Type B pancreatic cell (in vitro differentiated cells): Measurements from ENCODE around the gene SSRP1. TPM values are rescaled to one million over a fixed set of nuclear protein-coding genes. Genes with fewer than 3 reads are reported as not detected.

Experiments used
- DNase-seq: peaks from one replicate; pipeline ENCODE4 v3.0.0; 2021; ENCODE audit warnings: mixed read lengths; ENCODE audit not compliant: unreplicated experiment; ENCODE audit errors: extremely low spot score
- H3K27ac Mint-ChIP-seq: 2 replicates; pipeline ENCODE4 v1.8.0; 2021; ENCODE audit warnings: mild to moderate bottlenecking, mixed read lengths
- H3K27me3 Mint-ChIP-seq: 2 replicates; pipeline ENCODE4 v1.8.0; 2021; ENCODE audit warnings: mixed read lengths
- H3K36me3 Mint-ChIP-seq: 2 replicates; pipeline ENCODE4 v1.8.0; 2021; ENCODE audit warnings: mixed read lengths
- H3K4me1 Mint-ChIP-seq: one replicate; pipeline ENCODE4 v1.8.0; 2021; ENCODE audit warnings: mixed read lengths; ENCODE audit not compliant: unreplicated experiment
- H3K4me3 Mint-ChIP-seq: 2 replicates; pipeline ENCODE4 v1.8.0; 2021; ENCODE audit warnings: mild to moderate bottlenecking, mixed read lengths
- H3K9me3 Mint-ChIP-seq: 2 replicates; pipeline ENCODE4 v1.8.0; 2021; ENCODE audit warnings: mixed read lengths
- total RNA-seq: library from RNA; stranded (reverse); gene quantifications from 2 replicates; pipeline ENCODE4 v1.2.1, GENCODE V29; 2021; ENCODE audit warnings: low replicate concordance
- TF ChIP-seq, protein P1 (sequence below): fragments of 200-600 bp; sonication (generic); conservative IDR thresholded peaks from 2 replicates; pipeline ENCODE4 v1.5.0; 2021; ENCODE audit warnings: antibody characterized with exemption, mild to moderate bottlenecking

Gene SSRP1
- total RNA-seq, 1 donor from 2014 or later, result 164 TPM

DNA sequence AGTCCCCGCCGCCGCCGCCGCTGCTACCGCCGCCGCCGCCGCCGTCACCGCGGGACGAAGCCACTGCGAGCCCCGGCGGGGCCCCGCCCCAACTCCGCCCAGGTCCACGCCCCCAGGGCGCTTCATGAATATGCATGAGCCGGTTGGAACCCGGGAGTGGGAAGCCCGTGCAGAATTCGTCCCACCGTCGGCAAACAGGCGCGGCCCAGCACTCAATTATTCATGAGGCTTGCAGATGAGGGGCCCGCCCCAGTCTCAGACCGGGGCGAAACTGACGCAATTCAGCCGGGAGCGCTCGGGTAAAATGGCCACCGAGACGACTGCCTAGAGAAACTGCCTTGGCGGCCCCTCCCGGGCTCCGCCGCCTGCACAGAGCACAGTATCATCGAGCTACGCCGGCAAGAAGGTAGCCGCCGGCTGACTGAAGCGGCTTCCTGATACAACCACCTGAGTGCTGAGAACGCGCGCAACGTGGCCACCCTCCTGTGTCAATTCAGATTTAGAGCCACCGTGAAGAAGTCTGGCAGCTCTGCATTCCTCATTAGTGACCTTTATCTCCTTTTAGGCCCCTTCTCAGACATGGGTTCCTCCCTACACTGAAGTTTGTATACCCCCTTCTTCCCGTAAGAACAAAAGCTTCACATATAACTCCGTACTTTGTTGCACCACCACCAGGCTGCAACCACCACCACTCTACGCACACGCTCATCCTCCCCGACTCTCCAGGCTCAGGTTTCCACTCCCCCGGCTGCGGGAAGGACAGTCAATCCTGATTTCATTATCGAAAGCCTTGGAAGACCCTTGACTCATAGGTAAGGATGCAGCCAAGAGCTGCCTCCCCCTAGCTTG lies 10.6 kb downstream of the SSRP1 start, which contains the start of gene TNKS1BP1:
TSS of gene TNKS1BP1 (minus strand) at position 67 of the 849 bp plus-strand sequence. CDS start 3,067 bp downstream, outside the sequence.
- H3K4me3 Mint-ChIP-seq, result peak within 1 kb of the TSS; percentile 95
- H3K36me3 Mint-ChIP-seq, result peaks cover 33% of the 10 kb centered on the region
- peak within 1 kb of the TSS; percentile 99 for H3K27ac Mint-ChIP-seq
- H3K27me3 Mint-ChIP-seq, result no peaks in the 10 kb centered on the region
- DNase-seq, result peak; percentile 98
- peaks cover 48% of the 10 kb centered on the region for H3K4me1 Mint-ChIP-seq
- TF ChIP-seq, protein P1, sequence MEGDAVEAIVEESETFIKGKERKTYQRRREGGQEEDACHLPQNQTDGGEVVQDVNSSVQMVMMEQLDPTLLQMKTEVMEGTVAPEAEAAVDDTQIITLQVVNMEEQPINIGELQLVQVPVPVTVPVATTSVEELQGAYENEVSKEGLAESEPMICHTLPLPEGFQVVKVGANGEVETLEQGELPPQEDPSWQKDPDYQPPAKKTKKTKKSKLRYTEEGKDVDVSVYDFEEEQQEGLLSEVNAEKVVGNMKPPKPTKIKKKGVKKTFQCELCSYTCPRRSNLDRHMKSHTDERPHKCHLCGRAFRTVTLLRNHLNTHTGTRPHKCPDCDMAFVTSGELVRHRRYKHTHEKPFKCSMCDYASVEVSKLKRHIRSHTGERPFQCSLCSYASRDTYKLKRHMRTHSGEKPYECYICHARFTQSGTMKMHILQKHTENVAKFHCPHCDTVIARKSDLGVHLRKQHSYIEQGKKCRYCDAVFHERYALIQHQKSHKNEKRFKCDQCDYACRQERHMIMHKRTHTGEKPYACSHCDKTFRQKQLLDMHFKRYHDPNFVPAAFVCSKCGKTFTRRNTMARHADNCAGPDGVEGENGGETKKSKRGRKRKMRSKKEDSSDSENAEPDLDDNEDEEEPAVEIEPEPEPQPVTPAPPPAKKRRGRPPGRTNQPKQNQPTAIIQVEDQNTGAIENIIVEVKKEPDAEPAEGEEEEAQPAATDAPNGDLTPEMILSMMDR, result peak; percentile 37
- H3K9me3 Mint-ChIP-seq, result no peaks in the 10 kb centered on the region

DNA sequence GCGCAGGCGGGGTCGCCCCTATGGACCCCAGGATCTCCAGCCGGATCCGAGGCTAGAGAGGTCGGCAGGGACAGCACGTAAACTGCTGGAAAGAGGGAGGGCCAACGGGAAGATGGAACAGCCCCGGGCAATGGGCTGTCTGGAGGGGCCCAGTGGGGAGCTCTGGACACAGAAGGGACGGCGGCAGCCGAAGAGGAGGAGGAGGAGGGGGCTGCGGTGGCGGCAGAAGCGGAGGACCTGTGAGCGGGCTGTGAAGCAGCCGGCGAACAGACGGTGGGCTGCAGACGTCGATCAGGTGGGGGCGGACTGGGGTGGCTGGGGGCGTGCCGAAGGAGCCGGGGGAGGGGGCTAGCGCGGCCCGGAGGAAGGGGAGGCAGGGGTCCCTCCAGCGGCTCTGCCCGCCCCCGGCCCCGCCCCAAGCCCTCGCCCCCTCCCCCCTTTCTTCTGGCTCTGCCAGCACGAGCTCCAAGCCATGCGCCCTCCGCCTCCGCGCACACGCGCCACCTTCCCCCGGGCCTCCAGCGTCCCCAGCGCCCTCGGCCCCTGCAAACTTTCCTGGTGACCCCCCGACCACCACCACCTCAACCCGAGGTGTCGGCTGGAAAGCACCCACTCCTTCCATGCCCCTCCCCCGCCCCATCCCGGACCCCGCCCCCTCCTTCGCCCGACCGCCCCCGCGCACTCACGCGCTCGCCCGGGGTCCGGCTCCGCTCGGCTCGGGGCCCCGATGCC lies 11.4 kb downstream of the SSRP1 start:
- no peaks in the 10 kb centered on the region for H3K27me3 Mint-ChIP-seq
- no peaks in the 10 kb centered on the region for H3K9me3 Mint-ChIP-seq
- H3K36me3 Mint-ChIP-seq, result peaks cover 30% of the 10 kb centered on the region
- peaks cover 48% of the 10 kb centered on the region for H3K4me1 Mint-ChIP-seq
- DNase-seq, result peak; percentile 79
- TF ChIP-seq, protein P1, result no peak
- peak overlapping the region; percentile 99 for H3K27ac Mint-ChIP-seq
- H3K4me3 Mint-ChIP-seq, result peak overlapping the region; percentile 95

DNA sequence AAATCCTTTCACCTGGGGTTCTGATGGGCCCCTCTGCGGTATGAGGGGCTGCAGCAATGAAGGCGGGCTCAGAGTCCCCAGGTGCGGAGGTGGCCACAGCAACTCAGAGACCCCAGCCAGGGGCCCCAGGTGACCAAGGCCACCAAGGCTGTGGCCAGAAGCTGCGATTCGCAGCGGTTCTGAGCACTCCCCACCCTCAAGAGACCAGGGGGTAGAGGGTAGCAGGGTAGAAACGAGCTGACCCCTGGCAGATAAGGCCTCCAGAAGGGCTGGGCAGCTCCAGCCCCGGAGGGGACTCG lies 11.9 kb downstream of the SSRP1 start:
- Mint-ChIP-seq H3K36me3 (peaks cover 31% of the 10 kb centered on the region), H3K4me3 (peak overlapping the region; percentile 95), H3K4me1 (peaks cover 48% of the 10 kb centered on the region)

DNA sequence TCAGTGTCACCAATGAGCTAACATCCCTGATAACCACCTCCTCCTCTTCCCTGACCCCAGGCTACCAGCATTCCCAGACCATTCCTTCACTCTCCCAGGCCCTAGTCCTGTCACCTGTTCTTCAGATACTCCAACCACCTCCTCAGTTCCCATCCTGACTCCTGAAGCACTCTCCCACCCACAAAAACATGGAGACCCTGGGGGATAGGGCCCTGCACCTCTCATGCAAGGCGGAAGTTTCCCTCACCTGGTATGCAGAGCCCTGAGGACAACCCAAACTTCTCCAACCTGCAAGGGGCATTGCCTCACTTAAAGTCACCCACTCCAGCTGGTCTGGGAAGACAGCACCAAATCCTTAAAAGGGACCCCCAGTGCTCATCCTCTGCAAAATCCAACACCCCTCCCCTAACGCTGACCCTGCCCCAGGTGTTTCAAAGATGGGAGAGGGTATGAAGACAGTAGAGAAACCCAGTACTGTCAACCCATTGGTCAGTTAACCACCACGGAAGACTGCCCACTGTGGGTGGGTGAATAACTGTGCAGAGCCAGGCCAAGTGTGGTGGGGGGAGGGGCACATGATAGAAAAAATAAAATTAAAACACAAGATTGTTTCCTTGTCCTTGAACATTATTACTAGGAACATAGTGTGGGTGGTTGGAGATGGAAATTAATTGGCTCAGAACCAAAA lies 12.4 kb downstream of the SSRP1 start:
- no peaks in the 10 kb centered on the region for H3K27me3 Mint-ChIP-seq
- peak overlapping the region; percentile 95 for H3K4me3 Mint-ChIP-seq
- H3K9me3 Mint-ChIP-seq, result no peaks in the 10 kb centered on the region
- DNase-seq, result no peak
- peaks cover 49% of the 10 kb centered on the region for H3K4me1 Mint-ChIP-seq
- H3K36me3 Mint-ChIP-seq, result peaks cover 29% of the 10 kb centered on the region
- TF ChIP-seq, protein P1, result no peak
- peak overlapping the region; percentile 96 for H3K27ac Mint-ChIP-seq

More for the DNA sequence above, 11.9 kb downstream of the SSRP1 start:
- TF ChIP-seq, protein P1, result no peak
- Mint-ChIP-seq H3K9me3 (no peaks in the 10 kb centered on the region), H3K27ac (peak overlapping the region; percentile 96), H3K27me3 (no peaks in the 10 kb centered on the region)
- DNase-seq, result no peak
